Motor neuron (in vitro differentiated cells): ENCODE data around the gene LHCGR. TPM values are rescaled to one million over a fixed set of nuclear protein-coding genes. Genes with fewer than 3 reads are reported as not detected.
A peak's percentile ranks its signal among the peaks of the same experiment; 100 is the strongest.

ENCODE experiments used
- ATAC-seq, 8 experiments: fragments of 200-7000 bp; cut with Tn5 transposase; replicated peaks in 6 of 8; 2 replicates each; pipeline ENCODE4 v1.8.0; 2021; ENCODE audit warnings: mild to moderate bottlenecking in 8 of 8, moderate library complexity in 8 of 8
- H3K27ac ChIP-seq, 2 donors: fragments of 250-450 bp; sonication (Bioruptor Pico); 2 replicates each; pipeline ENCODE4 v1.9.0; 2021; ENCODE audit warnings: antibody characterized with exemption in 2 of 2, mild to moderate bottlenecking in 2 of 2, moderate library complexity in 1 of 2
- H3K4me1 ChIP-seq, 2 donors: fragments of 250-450 bp; sonication (Bioruptor Pico); replicated peaks in 1 of 2; 2 replicates each; pipeline ENCODE4 v1.6.1; 2021; ENCODE audit warnings: antibody characterized with exemption in 2 of 2, mild to moderate bottlenecking in 2 of 2, moderate library complexity in 1 of 2
- H3K4me3 ChIP-seq, 5 donors: fragments of 250-450 bp; sonication (Bioruptor Pico); 2 replicates each; pipeline ENCODE4 v1.9.0; 2021; ENCODE audit warnings: antibody characterized with exemption in 5 of 5, mild to moderate bottlenecking in 5 of 5, moderate library complexity in 4 of 5
- WGBS, 10 experiments: fragments of 450-650 bp; shearing (Covaris generic); methylation state at CpG; one replicate each; pipeline ENCODE4 v1.0.0; 2022; 5-methylcytosine and 5-hydroxymethylcytosine counted together
- in situ Hi-C, 9 experiments: fragments of 400-800 bp; cut with MboI; loops; one replicate each; pipeline ENCODE4 v1.15.0; 2021; ENCODE audit warnings: low sequenced_read_pairs in 9 of 9, low pct_unique_long_range_greater_than_20kb in 2 of 9; ENCODE audit not compliant: unreplicated experiment in 9 of 9
- total RNA-seq, 8 experiments: library from RNA; unstranded; fragments of 300-600 nt; gene quantifications; 2 replicates each; pipeline versions ENCODE4 v1.2.3 to v1.2.4, GENCODE V29; 2022

Gene LHCGR
- total RNA-seq, 8 experiments from 2014 or later, result 0.27 to 2.8 (median 0.78) TPM; not detected in 1

DNA sequence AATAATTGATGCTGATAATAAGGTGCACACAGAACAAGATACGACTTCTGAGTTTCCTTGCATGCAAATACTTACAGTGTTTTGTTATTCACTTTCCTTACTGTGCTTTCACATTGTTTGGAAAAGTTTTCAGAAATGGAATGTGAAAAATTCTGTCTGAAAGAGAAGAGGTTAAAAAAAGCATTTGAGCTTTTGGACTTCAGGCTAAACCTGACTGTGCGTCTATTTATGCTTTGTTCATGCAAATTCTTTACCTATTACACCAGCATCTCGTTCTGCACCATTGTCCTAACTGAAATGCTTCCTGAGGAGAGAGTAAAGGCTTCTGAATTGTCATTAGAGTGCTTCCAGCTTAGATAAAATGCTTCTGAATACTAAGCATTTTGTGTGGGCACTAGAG, 61.4 kb downstream of the LHCGR start:
- WGBS, 10 experiments, result 0 to 100% (median 43%) methylated on average over 1 to 3 of the region's 3 CpGs
- ATAC-seq, result peak in 1 of 8 experiments; percentile 41
- H3K4me1 ChIP-seq, result peaks cover 11 to 23% of the 10 kb centered on the region in 2 donors

DNA sequence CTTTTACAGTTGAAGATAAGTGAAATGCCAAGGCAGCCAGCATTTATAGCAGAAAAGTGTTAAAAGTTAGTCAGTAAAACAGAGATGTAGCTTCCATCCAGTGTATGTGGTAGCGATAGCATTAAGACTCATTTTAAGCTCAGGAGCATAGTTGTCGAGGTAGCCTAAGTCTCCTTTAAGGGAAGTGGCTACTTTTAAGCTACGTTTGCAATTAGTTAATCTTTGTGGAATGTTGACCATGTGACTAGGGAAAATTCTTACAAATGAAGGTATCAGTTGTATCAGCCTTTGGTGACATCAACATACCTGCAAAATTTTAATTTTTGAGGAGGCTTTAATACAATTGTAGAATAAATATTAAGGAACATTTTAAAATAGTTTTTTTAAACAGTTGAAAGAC, 61.9 kb downstream of the LHCGR start:
- H3K4me3 ChIP-seq, result no peak overlapping the region
- H3K4me1 ChIP-seq, result peaks cover 6 to 18% of the 10 kb centered on the region in 2 donors
- no peak overlapping the region for H3K27ac ChIP-seq
- 56 to 100% (median 92%) methylated on average over 1 to 3 of the region's 3 CpGs; no CpG with 5 or more reads in 2 of the 10 experiments for WGBS, 10 experiments
- no peak for ATAC-seq
- in situ Hi-C loops, result no loop called here

More for the DNA sequence above, 61.4 kb downstream of the LHCGR start:
- Histone ChIP-seq H3K4me3 (no peak overlapping the region), H3K27ac (no peak overlapping the region)
- in situ Hi-C loops, result no loop called here

DNA sequence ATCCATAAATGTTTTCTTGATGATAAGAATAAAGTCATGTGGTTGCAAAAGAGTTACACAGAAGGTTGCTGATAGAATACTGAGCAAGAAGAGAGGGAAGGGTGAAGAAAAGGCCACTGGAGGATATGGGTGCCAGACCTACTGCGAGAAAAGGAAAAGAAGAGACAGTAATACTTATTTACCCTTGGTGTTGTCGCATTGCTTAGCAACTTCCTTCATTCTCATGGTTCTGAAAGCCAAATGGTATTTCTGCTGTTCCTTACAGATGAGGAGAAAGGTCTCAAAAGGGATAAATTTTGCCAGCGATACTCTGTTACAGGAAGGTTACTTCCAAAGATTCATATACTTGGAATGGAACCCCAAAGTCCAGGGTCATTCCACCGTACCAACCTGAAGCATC, 62.5 kb downstream of the LHCGR start:
- 46 to 100% (median 93%) methylated on average over 1 to 4 of the region's 4 CpGs; no CpG with 5 or more reads in 1 of the 10 experiments for WGBS, 10 experiments
- peaks cover under 1 to 12% of the 10 kb centered on the region in 2 donors for H3K4me1 ChIP-seq
- peak in 2 of 8 experiments; percentile 10 to 14 for ATAC-seq
- in situ Hi-C loops, result no loop called here
- no peak overlapping the region for H3K4me3 ChIP-seq
- H3K27ac ChIP-seq, result no peak overlapping the region

DNA sequence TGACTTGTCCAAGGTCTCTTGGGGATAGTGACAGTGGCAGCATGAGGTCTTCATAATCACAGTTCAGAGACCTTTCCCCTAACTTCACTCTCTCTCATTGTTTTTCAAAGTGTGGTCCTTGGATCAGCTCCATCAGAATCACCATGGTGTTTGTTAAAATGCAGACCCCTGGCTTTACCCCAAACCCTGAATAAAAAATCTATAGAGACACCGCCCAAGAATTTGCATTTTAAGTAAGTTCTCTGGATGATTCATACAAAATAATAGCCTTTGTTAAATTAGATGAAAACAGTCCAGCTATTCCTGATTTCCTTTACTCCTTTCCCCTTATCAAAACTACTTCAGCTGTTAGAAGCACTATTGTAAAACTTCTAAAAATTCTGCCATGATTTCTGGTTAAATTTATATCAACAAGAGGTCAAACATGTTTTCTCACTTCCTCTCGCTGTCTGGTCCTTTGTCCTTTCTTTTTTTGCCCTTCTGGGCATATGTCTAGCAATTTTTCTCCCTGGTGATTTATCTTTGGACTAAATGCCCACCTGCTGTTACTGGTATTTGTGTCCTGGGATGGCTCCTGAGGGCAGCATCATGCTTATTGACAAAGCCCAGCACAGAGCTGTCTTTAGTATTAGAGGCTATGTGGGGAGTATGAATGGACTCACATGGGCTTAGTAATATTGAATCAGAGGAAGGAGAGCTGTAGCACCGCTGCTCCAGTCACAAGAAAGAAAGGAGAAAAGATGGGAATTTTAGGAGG, 63.4 kb downstream of the LHCGR start:
- Histone ChIP-seq H3K4me1 (peaks cover 0 to 8% of the 10 kb centered on the region in 2 donors), H3K4me3 (no peak overlapping the region), H3K27ac (no peak overlapping the region)
- 21 to 100% (median 75%) methylated on average over 2 to 3 of the region's 3 CpGs for WGBS, 10 experiments
- in situ Hi-C loops, result no loop called here
- ATAC-seq, result peak in 2 of 8 experiments; percentile 67 to 69

DNA sequence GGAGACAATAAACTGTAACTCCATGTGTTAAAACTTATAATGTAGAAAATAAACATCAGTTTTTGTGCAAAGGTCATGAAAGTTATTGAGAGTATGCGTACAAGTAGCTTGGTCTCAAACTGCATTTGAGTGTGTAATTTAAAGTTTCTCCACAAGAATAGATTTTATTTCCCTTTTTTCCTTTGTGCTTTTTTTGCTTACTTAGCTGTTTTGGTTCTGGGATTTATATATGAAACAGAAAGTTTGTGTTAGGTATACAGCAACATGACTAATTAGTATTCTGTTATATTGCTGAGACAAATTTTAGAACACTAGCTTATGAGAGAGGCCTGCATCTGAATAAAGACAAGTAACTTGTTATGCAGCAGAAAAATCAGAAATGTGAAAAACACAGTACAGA, 70.4 kb downstream of the LHCGR start:
- Histone ChIP-seq H3K4me3 (no peak overlapping the region), H3K4me1 (no peaks in the 10 kb centered on the region), H3K27ac (no peak overlapping the region)
- WGBS, 10 experiments, result 83 to 100% (median 100%) methylated on average over 1 of the region's 1 CpG
- in situ Hi-C loops, result no loop called here
- ATAC-seq, result no peak

DNA sequence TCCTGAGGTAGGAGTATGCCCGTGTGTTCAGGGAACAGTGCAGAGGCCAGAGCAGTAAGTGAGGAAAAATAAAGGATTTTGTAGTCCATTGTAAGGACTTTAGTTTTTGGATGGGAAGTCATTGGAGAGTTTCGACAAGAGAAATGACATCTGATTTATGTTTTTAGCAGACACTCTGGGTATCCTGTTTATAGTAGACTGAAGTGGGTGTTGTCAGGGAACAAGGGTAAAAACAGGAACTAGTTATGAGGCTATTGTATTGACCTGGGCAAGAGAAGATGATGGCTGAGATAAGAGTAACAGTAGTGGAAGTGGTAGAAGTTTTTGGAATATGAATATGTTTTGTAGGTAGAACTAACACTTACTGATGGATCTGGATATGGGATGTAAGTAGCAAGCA, 78.1 kb downstream of the LHCGR start:
- H3K4me3 ChIP-seq, result no peak overlapping the region
- in situ Hi-C loops, result no loop called here
- WGBS, 10 experiments, result 34 to 100% (median 88%) methylated on average over 1 to 2 of the region's 2 CpGs
- H3K27ac ChIP-seq, result no peak overlapping the region
- no peak for ATAC-seq
- peaks cover 0 to 6% of the 10 kb centered on the region in 2 donors for H3K4me1 ChIP-seq

DNA sequence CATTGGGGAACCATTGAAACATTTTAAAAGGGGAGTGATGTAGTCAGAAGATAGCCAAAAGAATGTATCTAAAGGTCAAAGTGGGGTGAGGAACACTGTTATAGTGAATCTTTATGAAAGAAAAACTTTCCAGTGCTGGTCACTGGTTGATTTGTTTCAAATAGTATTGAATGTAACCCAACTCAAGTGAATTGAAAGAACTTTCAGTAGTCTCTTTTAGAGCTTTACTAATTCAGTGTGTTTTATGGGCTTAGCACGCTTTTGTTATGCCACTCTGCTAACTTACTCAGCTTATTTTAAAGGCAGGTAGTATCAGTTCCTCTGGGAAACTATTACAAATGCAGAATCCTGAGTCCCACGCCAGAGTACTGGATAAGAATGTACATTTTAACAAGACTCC, 80.6 kb downstream of the LHCGR start:
- WGBS, 10 experiments, result 27 to 90% (median 34%) methylated on average over 1 to 2 of the region's 2 CpGs; no CpG with 5 or more reads in 1 of the 10 experiments
- in situ Hi-C loops, result no loop called here
- Histone ChIP-seq H3K4me3 (no peak overlapping the region), H3K4me1 (peaks cover 0 to 6% of the 10 kb centered on the region in 2 donors), H3K27ac (no peak overlapping the region)
- peak in 1 of 8 experiments; percentile 23 for ATAC-seq

DNA sequence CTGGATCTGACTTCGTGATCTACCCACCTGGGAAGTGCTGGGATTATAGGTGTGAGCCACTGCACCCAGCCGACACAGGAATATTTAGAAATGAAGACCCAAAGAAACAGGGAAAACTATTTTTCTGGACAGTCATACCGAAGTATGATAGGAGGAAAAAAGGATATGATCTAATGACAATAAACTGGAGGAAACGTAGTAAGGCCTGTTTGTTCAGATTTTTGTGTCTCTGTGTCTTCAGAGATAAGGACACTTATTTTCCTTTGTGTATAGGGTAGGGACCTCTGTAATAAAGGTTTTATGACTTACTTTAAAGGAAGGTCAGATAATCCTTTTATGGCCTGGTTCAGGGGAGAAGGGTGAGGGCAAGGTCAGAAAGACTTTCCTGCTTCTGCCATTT, 81.9 kb downstream of the LHCGR start:
- Histone ChIP-seq H3K4me1 (peaks cover 0 to 6% of the 10 kb centered on the region in 2 donors), H3K27ac (no peak overlapping the region), H3K4me3 (no peak overlapping the region)
- 69 to 100% (median 97%) methylated on average over 1 to 3 of the region's 4 CpGs; no CpG with 5 or more reads in 2 of the 10 experiments for WGBS, 10 experiments
- in situ Hi-C loops, result no loop called here
- ATAC-seq, result no peak

DNA sequence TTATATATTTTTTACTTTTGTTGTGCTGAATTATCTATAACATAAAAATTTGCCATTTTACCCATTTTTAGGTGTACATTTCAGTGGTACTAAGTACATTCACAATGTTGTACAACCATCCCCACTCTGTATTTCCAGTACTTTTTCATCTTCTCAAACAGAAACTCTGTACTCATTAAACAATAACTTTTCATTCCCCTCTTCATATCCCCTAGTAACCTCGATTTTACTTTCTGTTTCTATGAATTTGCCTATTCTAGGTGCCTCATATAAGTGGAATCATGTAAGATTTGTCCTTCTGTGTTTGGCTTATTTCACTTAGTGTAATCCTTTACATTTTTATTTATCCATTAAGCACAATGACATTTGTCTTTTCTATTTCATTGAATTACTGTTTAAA, 86.5 kb downstream of the LHCGR start:
- H3K27ac ChIP-seq, result no peak overlapping the region
- H3K4me3 ChIP-seq, result no peak overlapping the region
- in situ Hi-C loops, result no loop called here
- ATAC-seq, result no peak
- WGBS, 10 experiments, result 0 to 91% (median 54%) methylated on average over 1 of the region's 1 CpG; no CpG with 5 or more reads in 1 of the 10 experiments
- H3K4me1 ChIP-seq, result no peaks in the 10 kb centered on the region

DNA sequence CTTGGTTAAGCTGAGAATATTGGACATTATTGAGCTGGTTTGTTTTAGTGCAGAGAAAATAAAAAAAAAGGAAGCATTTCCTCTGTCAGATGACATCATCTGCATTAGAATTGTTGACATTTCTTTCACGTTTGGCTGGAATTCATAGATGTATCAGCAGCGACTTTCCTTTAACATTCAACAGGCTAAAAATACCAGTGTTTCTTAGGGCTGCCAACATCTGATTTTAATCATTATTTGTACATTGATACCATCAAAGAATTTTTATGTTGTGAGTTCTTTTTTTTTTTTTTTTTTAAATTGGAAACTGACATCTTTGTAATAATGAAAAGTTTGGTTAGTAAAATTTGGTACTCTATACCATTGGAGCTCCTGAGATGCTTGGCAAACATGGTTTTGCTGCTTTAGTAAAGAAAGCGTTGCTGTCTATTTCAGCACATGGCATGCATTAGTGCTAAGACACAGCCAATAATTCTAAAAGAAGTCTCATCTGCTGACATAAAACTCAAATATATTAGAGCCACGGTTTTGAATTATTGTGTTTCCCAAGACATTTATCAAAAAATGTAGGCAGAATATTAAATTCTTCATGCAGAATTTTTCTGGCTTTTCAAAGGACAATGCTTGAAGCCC, 104.2 kb downstream of the LHCGR start:
- Histone ChIP-seq H3K4me1 (peaks cover 0 to 14% of the 10 kb centered on the region in 2 donors), H3K4me3 (no peak overlapping the region), H3K27ac (no peak overlapping the region)
- peak in 2 of 8 experiments; percentile 41 to 77 for ATAC-seq
- WGBS, 10 experiments, result 0 to 100% (median 37%) methylated on average over 1 to 4 of the region's 4 CpGs
- in situ Hi-C loops, result no loop called here

DNA sequence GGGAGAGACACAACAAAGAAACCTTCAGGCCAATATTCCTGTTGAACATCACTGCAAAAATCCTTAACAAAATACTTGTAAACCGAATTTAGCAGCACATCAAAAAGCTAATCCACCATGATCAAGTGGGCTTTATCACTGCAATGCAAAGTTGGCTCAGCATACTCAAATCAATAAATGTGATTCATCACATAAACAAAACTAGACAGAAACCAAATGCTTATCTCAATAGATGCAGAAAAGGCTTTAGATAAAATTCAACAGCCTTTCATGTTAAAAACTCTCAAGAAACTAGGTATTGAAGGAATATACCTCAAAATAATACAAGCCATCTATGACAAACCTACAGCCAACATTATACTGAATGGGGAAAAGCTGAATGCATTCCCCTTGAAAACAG, 117.3 kb downstream of the LHCGR start:
- Histone ChIP-seq H3K4me1 (no peaks in the 10 kb centered on the region), H3K4me3 (no peak overlapping the region), H3K27ac (no peak overlapping the region)
- in situ Hi-C loops, result no loop called here
- ATAC-seq, result no peak
- WGBS, 10 experiments, result 0 to 80% (median 43%) methylated on average over 1 of the region's 1 CpG; no CpG with 5 or more reads in 1 of the 10 experiments
